GM19468 (cell line): ENCODE results near the gene MID1IP1.

Source experiments
- ATAC-seq: cut with Tn5 transposase; IDR thresholded peaks from one replicate; pipeline ENCODE4 v1.9.1; 2021; ENCODE audit warnings: mild to moderate bottlenecking, moderate library complexity, moderate number of reproducible peaks; ENCODE audit not compliant: unreplicated experiment; ENCODE audit errors: extremely low read depth

The MID1IP1 gene, protein sequence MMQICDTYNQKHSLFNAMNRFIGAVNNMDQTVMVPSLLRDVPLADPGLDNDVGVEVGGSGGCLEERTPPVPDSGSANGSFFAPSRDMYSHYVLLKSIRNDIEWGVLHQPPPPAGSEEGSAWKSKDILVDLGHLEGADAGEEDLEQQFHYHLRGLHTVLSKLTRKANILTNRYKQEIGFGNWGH

DNA sequence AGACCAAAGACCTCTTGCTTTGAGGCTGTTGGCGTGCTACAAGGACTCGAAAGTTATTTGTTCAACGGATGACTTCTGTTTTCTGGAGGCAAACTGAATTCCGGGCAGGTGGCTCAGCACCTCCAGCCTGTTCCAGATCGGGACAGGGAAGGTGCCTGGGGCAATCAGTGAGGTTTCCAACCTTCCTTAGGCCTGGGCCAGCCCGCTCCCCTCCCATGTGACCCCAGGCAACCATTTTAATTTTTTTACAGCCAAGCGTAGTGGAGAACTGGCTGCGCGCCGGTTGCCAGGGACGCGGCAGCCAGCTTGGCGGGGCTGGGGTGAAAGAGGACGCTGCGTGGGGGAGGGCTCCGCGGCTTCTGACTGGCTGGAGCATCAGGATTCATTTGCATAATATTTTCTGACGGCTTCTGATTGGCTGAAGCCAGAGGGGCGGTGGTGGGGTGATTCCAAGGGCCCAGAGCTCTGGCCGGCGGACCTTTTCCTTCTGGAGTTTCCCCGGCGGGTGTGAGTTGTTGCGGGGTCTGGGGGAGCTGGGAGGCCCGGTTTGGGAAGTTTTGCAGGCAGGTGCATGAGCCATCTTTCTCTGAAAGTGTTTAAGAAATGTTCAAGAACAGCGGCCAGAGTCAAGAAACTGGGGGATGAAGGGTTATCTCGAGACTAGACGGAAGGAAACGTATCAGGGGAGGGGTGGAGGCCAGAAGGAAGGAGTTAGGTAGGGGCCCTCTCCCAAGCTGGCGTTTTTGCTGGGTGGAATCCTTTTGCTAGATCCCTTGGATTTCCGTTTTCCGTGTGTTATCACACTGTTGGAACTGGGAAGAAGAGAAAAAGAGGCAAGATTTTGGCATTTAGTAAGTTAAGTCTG lies at the start of gene MID1IP1:
TSS of gene MID1IP1 (plus strand) at position 479 of the 865 bp plus-strand sequence. CDS start 3,488 bp downstream, outside the sequence.
- ATAC-seq: no peak

DNA sequence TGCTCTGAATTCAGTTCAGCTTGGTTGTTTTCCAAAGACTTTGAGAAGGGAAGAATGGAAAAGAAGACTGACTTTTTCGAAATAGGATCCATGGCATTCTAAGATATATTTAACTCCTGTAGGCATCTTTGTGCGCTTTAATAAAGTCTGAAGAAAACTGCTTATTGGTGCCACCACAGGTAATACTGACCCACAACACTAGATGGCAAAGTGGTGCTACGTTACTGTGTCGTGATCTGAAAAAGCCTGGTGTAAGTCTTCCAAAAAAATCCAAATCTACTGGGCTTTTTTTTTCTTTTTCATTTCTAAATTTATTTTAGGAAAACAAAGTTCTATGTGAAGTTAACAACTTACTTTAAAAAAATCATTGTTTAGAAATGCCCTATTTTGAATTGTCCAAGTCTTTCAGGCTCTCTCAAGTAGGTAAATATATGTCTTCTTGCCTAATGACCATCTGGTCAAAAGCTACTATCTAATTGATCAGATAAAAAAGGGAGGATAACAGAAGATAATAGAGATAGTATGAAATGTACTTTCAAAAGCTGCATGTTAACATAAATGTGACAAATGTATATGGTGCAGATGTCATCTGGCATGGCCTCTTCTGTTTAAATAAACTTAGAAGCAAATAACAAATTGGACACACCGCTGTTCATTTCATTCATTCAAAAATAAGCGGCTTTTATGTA lies 47.0 kb upstream of the MID1IP1 start:
- ATAC-seq: no peak

- no peak for ATAC-seq
Measured at GRCh38 chrX:38754818-38755718, 46.2 kb upstream of the MID1IP1 start.

GRCh38 chrX:38760883-38761282 lies 40.4 kb upstream of the MID1IP1 start:
- no peak for ATAC-seq

DNA sequence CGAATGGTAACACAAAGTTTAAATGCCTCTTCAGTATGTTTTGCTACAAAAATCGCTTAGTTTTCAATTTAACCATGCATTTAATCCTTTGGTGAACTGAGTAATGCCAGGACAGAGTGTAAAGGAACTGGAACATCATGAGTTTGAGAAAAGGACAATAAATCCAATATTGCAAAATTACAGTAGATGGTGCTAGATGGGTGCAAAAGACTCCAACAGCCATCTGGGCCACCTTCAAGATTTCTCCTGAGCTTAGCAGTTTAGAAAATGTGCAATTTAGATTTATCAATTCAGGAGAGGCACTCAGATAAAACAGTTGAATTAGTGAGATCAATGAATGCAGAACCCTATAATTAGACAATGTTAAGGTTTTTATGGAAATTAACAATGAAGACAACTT lies 33.2 kb upstream of the MID1IP1 start:
- no peak for ATAC-seq

DNA sequence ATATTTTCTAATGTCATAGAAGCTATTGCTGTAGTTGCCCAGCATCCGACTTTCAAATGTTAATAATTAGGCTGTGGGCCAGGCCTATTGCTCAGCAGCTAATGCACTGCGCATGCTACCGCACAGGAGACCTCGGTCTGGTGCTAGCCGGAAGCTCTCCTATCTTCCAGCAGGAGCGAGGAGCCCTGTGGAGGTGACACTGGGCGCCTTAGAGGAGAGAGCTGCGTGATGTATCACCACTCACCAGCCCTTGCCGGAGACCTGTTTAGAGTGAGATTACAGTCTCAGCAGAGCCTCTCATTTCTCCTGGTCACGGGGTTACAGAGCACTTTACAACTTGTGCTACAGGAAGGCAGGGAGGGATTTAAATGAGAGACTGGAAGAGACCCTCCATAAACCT lies 31.1 kb upstream of the MID1IP1 start:
- ATAC-seq: no peak

DNA sequence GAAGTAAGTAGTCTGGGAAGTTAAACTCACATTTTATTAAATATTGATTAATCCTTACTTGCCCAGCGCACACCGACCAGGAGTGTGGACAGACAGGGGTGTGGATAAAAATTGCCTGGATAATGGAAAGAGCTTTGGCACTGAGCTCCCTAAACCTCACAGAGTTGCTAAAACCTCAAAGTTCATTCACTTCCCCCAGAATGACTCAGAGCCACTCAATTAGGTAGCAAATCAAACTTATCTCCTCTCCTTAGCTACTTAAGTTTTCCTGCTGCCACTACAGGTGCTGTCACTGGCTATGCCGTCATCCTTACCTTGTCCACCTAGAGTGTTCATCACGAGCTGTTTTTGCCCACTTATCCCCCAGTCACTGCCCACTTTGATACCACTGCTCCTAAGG lies 27.0 kb upstream of the MID1IP1 start:
- ATAC-seq: no peak

DNA sequence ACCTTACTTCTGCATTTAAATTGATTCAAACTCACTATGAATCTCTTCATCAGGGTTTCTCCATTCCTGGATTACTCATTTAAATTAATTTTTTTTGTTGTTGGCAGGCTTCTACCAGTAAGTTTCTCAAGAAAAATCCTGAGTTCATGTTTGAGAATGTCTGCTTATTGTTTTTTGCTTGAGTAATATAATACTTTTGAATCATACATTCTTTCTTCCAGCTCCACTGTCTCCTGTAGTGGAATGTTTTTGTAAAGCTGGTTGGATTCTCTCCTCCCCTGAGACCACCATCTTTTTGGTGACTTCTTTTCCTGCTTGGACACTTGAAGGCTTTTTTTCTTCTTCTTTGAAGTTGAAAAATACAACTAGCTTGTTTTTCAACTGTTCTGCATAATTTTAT lies 4.3 kb upstream of the MID1IP1 start:
- no peak for ATAC-seq

- no peak for ATAC-seq
Measured at GRCh38 chrX:38798956-38799355, 2.3 kb upstream of the MID1IP1 start.

DNA sequence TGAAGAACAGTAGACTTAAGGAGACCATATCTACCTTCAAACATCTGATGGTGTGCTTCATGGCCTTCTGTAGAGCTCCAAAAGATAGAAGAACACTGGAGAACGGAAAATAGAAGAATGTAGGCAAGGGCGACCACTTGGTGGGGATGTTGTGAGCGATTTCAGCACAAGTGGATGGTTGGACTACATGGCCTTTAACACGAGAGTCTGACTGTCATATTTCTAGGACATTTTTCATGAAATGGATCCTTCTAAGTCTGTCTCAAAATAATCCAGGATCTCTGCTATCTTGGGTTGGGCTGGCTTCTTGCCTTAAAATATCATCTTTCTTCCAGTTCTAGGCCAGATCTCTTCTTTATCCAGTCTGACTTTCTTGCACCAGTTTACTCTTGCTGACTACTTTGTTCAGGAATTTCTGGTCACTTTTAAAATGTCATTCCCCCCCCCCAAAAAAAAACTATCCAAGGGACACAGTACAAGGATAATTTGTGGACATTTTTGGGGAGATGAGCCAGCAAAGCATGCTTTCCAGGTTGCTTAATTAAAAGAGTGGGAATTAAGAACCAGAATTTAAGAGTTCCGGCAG lies 1.2 kb upstream of the MID1IP1 start:
- no peak for ATAC-seq

- no peak for ATAC-seq
Measured at GRCh38 chrX:38803243-38803587, 2.0 kb downstream of the MID1IP1 start.

GRCh38 chrX:38803588-38804431 lies 2.6 kb downstream of the MID1IP1 start:
- ATAC-seq: no peak

DNA sequence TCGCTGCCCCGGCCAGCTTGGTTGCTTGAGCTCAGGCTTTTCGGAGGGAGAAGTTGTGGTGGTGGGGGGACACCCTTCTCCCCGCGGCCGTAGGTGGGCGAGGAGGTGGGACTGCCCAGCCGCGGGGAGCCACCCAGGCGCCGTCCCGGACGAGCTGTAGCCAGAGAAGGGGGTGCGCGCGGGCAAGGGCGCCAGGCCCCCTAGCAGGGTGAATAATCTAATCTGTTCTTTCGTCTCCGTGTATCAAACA lies 3.1 kb downstream of the MID1IP1 start:
- no peak for ATAC-seq

- ATAC-seq: no peak
Measured at GRCh38 chrX:38804682-38805431, 3.6 kb downstream of the MID1IP1 start.

DNA sequence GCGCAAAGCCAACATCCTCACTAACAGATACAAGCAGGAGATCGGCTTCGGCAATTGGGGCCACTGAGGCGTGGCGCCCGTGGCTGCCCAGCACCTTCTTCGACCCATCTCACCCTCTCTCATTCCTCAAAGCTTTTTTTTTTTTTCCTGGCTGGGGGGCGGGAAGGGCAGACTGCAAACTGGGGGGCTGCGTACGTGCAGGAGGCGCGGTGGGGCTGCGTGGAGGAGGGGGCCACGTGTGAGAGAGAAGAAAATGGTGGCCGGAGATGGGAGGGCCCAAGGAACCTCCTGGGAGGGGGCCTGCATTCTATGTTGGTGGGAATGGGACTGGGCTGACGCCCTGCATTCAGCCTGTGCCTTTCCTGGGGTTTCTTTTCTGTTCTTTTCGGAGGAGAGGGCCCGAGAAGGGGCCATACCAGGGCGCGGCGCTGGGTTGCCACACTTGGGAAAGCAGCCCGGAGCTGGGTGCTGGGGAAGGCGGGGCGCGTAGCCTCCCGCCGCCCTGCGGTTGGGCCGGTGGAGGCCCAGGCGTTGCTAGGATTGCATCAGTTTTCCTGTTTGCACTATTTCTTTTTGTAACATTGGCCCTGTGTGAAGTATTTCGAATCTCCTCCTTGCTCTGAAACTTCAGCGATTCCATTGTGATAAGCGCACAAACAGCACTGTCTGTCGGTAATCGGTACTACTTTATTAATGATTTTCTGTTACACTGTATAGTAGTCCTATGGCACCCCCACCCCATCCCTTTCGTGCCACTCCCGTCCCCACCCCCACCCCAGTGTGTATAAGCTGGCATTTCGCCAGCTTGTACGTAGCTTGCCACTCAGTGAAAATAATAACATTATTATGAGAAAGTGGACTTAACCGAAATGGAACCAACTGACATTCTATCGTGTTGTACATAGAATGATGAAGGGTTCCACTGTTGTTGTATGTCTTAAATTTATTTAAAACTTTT lies 4.5 kb downstream of the MID1IP1 start:
- peak; percentile 15 for ATAC-seq

GRCh38 chrX:38806875-38807621 lies 5.8 kb downstream of the MID1IP1 start:
- ATAC-seq: no peak

- no peak for ATAC-seq
Measured at GRCh38 chrX:38807873-38808272, 6.6 kb downstream of the MID1IP1 start.
